Tibial nerve (tissue), 4 donors: ENCODE data around the gene RAB3C.

ENCODE experiments used
- EP300 ChIP-seq, 2 donors: sonication (generic); formaldehyde crosslinking; IDR thresholded peaks; one replicate each; pipeline ENCODE4 v1.6.1; 2017; ENCODE audit warnings: antibody characterized with exemption in 2 of 2, mild to moderate bottlenecking in 1 of 2
- POLR2A ChIP-seq, 2 donors: fragments of 450-650 bp; IDR thresholded peaks; one replicate each; pipeline ENCODE4 v1.6.1; 2017; ENCODE audit warnings: antibody characterized with exemption in 2 of 2, mild to moderate bottlenecking in 2 of 2, moderate library complexity in 2 of 2
- TF ChIP-seq, protein P1 (sequence below), 5 experiments: fragments of 200-600 bp in 3 of 5; fragments of 450-650 bp in 2 of 5; sonication (generic) in 3 of 5; IDR thresholded peaks; one replicate each; pipeline ENCODE4 v1.5.1; 2016 to 2019; ENCODE audit warnings: antibody characterized with exemption in 5 of 5, mild to moderate bottlenecking in 3 of 5, moderate library complexity in 2 of 5

DNA sequence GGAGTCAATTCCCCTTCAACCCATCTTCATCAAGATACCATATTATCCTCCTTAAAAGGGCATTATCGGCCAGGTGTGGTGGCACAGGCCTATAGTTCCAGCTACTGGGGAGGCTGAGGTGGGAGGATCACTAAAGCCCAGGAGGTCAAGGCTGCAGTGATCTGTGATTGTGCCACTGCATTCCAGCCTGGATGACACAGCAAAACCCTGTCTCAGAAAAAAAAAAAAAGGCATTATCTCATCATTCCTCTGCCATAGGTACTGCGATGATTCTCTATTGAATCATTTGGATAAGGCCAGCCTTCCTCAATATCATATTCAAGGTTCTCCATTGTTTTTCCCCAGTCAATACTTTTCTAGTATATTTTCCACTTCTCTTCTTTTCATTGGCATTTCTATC, 39.2 kb upstream of the RAB3C start:
- TF ChIP-seq POLR2A (IDR thresholded peaks at IDR 0.05) (no peak), EP300 (IDR thresholded peaks at IDR 0.05) (no peak)
- TF ChIP-seq, protein P1, sequence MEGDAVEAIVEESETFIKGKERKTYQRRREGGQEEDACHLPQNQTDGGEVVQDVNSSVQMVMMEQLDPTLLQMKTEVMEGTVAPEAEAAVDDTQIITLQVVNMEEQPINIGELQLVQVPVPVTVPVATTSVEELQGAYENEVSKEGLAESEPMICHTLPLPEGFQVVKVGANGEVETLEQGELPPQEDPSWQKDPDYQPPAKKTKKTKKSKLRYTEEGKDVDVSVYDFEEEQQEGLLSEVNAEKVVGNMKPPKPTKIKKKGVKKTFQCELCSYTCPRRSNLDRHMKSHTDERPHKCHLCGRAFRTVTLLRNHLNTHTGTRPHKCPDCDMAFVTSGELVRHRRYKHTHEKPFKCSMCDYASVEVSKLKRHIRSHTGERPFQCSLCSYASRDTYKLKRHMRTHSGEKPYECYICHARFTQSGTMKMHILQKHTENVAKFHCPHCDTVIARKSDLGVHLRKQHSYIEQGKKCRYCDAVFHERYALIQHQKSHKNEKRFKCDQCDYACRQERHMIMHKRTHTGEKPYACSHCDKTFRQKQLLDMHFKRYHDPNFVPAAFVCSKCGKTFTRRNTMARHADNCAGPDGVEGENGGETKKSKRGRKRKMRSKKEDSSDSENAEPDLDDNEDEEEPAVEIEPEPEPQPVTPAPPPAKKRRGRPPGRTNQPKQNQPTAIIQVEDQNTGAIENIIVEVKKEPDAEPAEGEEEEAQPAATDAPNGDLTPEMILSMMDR (IDR thresholded peaks at IDR 0.05): no peak
